ENCODE results near the gene ITIH4.
A peak's percentile ranks its signal among the peaks of the same experiment; 100 is the strongest.

Gene ITIH4

GRCh38 chr3:52849656-52850055, 19.2 kb upstream of the ITIH4 start:
- H3K4me3 ChIP-seq (ENCODE audit: low read depth in 1 of 2, low read length in 1 of 2), result no peak overlapping the region
- no peak for TF ChIP-seq CTCF (IDR thresholded peaks at IDR 0.05)
- no peak overlapping the region for H3K27ac ChIP-seq
- peaks cover 24% of the 10 kb centered on the region in 2 experiments for H3K4me1 ChIP-seq (ENCODE audit: control insufficient read depth in 1 of 2, insufficient read depth in 1 of 2, low read depth in 1 of 2, low read length in 1 of 2)
- peaks cover 70% of the 10 kb centered on the region for H3K36me3 ChIP-seq
- no peaks in the 10 kb centered on the region for H3K27me3 ChIP-seq
- H3K9me3 ChIP-seq, result no peaks in the 10 kb centered on the region

GRCh38 chr3:52848617-52849016, 18.1 kb upstream of the ITIH4 start:
- Histone ChIP-seq H3K4me3 (ENCODE audit: low read depth in 1 of 2, low read length in 1 of 2) (no peak overlapping the region), H3K27ac (no peak overlapping the region), H3K4me1 (ENCODE audit: control insufficient read depth in 1 of 2, insufficient read depth in 1 of 2, low read depth in 1 of 2, low read length in 1 of 2) (peaks cover 34% of the 10 kb centered on the region in 2 experiments), H3K27me3 (no peaks in the 10 kb centered on the region), H3K36me3 (peaks cover 60% of the 10 kb centered on the region), H3K9me3 (no peaks in the 10 kb centered on the region)
- no peak for TF ChIP-seq CTCF (IDR thresholded peaks at IDR 0.05)

GRCh38 chr3:52847726-52848125, 17.3 kb upstream of the ITIH4 start:
- no peak for TF ChIP-seq CTCF (IDR thresholded peaks at IDR 0.05)
- Histone ChIP-seq H3K4me3 (ENCODE audit: low read depth in 1 of 2, low read length in 1 of 2) (no peak overlapping the region), H3K27ac (no peak overlapping the region), H3K27me3 (no peaks in the 10 kb centered on the region), H3K9me3 (no peaks in the 10 kb centered on the region), H3K36me3 (peaks cover 51% of the 10 kb centered on the region), H3K4me1 (ENCODE audit: control insufficient read depth in 1 of 2, insufficient read depth in 1 of 2, low read depth in 1 of 2, low read length in 1 of 2) (peaks cover 43% of the 10 kb centered on the region in 2 experiments)

- no peak for TF ChIP-seq CTCF (IDR thresholded peaks at IDR 0.05)
- Histone ChIP-seq H3K4me1 (ENCODE audit: control insufficient read depth in 1 of 2, insufficient read depth in 1 of 2, low read depth in 1 of 2, low read length in 1 of 2) (peaks cover 48% of the 10 kb centered on the region in 2 experiments), H3K4me3 (ENCODE audit: low read depth in 1 of 2, low read length in 1 of 2) (no peak overlapping the region), H3K27me3 (no peaks in the 10 kb centered on the region), H3K27ac (no peak overlapping the region), H3K9me3 (no peaks in the 10 kb centered on the region), H3K36me3 (peaks cover 46% of the 10 kb centered on the region)
Observed at GRCh38 chr3:52847241-52847640, 16.8 kb upstream of the ITIH4 start.

- TF ChIP-seq CTCF (IDR thresholded peaks at IDR 0.05), result no peak
- H3K9me3 ChIP-seq, result no peaks in the 10 kb centered on the region
- H3K27ac ChIP-seq, result peak overlapping the region; percentile 85
Observed at GRCh38 chr3:52846432-52846965, 16.0 kb upstream of the ITIH4 start.

More at GRCh38 chr3:52846432-52846965, 16.0 kb upstream of the ITIH4 start:
- peaks cover 43% of the 10 kb centered on the region for H3K36me3 ChIP-seq
- H3K4me1 ChIP-seq (ENCODE audit: control insufficient read depth in 1 of 2, insufficient read depth in 1 of 2, low read depth in 1 of 2, low read length in 1 of 2), result peaks cover 55 to 56% of the 10 kb centered on the region in 2 experiments
- H3K27me3 ChIP-seq, result no peaks in the 10 kb centered on the region
- H3K4me3 ChIP-seq (ENCODE audit: low read depth in 1 of 2, low read length in 1 of 2), result no peak overlapping the region

All from neutrophil (primary cell).